Measurements from ENCODE around the gene DDX27.

DDX27 gene

DNA sequence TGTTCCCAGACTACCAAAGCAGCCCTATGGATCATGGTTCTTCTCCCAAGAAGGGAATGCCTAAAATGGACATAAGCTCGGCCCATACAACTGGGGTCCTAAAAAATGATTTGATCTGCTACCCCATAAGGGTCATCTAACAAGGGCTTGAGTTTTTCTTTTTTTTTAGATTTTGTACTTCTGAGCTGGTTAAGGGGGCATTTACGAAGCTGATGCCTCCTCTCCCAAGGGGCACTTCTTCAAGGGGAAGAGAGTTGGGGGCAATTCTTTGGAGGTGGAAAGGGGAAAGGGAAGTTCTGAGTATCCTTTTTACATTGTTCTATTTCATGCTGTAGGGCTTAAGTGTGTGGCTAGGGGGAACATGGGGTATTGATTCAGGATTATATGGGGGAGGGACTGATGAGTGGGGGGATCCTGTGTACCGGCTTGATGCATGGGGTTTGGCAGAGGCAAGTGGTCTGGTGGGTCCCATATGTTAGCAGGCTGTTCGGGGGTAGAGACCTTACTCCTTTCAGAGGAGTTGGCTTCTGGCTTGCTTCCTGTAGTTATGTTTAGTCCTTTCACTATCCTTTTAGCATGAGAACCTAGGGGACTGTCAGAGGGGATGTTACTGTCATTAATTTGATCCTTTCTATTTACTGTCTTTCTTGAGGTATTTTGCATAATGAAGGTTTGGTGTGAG is 66.7 kb downstream of the DDX27 start:
- Histone ChIP-seq H3K4me3 (peak overlapping the region; percentile 38), H3K27ac (no peak overlapping the region)
- TF ChIP-seq CTCF (IDR thresholded peaks at IDR 0.05), result no peak
- no peak for DNase-seq (ENCODE audit: low spot score)

DNA sequence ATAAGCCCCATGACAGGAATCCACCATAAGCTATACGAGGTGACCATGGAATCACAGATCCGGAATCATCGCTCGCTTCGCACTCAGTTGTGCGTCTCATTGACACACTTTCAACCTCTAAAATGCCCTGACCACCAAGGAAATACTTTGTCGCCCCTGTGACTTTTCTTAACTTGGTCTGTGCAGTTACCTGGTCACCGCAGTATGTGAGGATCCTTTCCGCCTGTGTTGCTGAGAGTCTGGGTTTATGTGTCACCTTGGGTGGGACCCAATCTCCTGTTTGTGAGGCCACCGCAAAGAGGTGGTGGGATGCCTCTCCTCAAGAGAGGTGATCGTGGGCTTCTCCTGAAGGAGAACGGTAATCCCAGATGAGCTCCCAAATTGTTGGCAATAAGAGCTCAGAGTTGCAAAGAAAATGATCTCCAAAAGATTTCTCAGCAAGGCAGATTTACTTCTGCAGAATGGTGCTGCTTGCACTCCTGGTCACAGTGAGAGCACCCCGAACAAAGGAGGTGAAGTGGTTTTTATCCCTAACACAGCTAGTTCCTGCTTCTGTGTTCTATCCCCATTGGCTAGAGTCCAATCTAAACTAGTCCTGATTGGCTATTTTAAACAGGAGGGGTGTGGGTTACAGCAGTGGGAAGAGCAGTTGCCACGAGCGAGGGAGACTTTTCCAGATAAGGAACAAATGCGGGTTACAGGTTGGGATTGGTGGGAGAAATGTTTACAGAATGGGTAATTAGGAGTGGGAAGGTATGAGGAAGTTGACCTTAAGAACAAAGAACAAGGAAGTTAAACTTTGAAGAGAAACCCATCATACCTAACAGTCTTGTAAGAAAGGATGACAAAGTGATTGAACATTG is 67.7 kb downstream of the DDX27 start:
- Histone ChIP-seq H3K27ac (no peak overlapping the region), H3K4me3 (peak overlapping the region; percentile 38)
- TF ChIP-seq CTCF (IDR thresholded peaks at IDR 0.05), result no peak
- DNase-seq (ENCODE audit: low spot score), result no peak

DNA sequence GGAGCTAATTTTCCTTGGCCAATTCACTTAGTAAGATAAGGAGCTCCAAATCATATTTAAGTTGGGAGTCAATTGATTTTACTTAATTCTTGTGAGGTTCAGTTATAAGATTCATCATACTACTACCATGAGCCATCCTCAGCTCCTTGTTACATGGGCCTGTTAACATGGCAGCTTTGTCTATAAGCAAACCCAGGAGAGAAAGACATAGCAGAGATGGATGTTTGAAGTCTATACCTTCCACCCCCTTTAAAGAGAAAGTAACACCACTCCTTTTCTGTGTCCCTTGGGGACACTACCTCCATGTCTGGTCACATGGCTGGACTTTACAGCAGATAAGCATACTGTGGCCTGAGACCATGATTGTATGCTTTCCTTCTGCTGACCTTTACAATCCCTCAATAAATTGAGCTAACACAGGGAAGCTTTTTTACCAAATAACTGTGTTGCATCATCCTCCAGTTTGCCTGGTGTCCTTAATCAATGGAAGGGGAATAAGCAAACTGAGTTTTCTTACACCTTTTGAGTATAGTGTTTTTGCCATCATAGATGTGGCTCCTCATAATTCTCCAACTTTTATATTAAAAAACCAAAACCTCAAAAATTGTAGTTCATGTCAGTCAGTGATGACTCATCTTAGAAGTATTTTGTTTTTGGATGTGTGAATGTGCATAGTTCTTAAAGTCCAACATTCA is 68.5 kb downstream of the DDX27 start:
- no peak for TF ChIP-seq CTCF (IDR thresholded peaks at IDR 0.05)
- Histone ChIP-seq H3K4me3 (peak overlapping the region; percentile 21), H3K27ac (peak overlapping the region in 1 of 2 donors; percentile 29)
- no peak for DNase-seq (ENCODE audit: low spot score)

- no peak overlapping the region for H3K4me3 ChIP-seq
- TF ChIP-seq CTCF (IDR thresholded peaks at IDR 0.05), result no peak
- DNase-seq (ENCODE audit: low spot score), result no peak
- no peak overlapping the region for H3K27ac ChIP-seq
Measured at GRCh38 chr20:49288250-49288751, 69.1 kb downstream of the DDX27 start.

DNA sequence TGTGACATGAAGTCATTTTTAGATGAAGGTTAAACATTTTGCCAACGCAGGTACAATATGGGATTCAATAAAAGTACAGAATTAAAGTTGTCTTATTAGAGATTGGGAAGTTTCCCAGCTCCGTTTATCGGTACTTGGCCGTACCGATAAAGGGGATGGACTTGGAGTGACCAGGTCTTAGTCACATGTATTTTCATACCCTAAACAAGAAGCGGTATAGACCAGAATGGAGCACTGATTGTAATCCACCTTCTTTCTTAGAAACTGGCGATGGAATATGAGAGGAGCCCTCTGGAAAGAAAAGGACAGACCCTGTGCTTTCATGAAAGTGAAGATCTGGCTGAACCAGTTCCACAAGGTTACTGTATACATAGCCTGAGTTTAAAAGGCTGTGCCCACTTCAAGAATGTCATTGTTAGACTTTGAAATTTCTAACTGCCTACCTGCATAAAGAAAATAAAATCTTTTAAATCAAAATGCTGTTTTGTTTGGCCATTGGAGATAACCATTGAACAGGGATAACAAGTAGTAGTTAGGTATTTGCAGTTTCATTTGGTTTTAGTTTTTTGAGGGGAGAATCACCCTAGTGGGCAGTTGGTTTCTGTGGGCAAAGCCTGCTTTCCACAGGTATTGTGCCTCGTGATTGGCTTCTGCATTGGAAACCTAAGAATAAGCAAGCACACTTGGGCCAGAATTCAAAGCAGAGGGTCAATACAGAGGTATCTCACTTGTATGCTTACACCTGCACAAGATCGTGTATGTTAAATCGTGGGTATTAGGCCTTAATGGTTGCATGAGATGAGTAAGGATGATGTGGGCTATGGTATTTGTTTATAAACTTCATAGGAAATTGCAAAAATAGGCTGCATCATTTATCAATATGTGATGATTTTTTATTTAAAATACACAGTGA is 69.8 kb downstream of the DDX27 start:
- DNase-seq (ENCODE audit: low spot score), result no peak
- H3K27ac ChIP-seq, result no peak overlapping the region
- TF ChIP-seq CTCF (IDR thresholded peaks at IDR 0.05), result no peak

DNA sequence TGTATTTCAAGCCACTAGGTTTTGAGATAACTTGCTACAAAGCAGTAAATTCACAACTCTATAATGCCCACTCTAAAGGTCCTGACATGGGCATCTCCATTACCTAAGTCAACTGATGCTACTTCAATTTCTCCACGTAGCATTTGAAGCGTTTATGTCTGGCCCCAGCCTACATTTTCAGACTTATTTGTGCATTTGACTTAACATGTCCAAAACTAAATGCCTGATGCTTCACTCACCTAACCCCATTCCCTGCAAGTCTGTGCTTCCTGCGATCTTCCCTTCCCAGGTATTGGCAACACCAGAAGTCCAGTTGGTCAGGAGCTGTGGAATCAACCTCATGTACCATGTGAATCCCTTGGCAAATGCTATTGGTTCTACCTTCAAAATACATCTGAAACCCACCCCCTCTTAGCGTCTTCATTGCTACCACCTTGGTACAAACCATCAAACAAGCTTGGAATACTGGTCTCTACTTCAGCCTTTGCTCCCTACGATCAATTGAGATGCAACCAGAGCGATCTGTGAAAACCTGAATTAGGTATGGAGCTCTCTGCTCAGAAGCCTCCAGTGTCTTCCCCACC is 71.5 kb downstream of the DDX27 start:
- Histone ChIP-seq H3K27ac (no peak overlapping the region), H3K4me3 (no peak overlapping the region)
- no peak for DNase-seq (ENCODE audit: low spot score)
- TF ChIP-seq CTCF (IDR thresholded peaks at IDR 0.05), result no peak

More for the DNA sequence above, 69.8 kb downstream of the DDX27 start:
- no peak overlapping the region for H3K4me3 ChIP-seq
